Fibroblast of villous mesenchyme (primary cell): ENCODE data around the gene SRSF5. TPM values are rescaled to one million over a fixed set of nuclear protein-coding genes. Genes with fewer than 3 reads are reported as not detected.

Source experiments
- DNase-seq: peaks from one replicate; pipeline ENCODE4 v3.0.0-alpha.2; 2010; ENCODE audit warnings: low read depth
- H3K4me3 ChIP-seq: 2 replicates; pipeline ENCODE4 v1.5.1; 2011; ENCODE audit warnings: low read depth, mild to moderate bottlenecking, low read length
- total RNA-seq: library from RNA; depleted of rRNA; stranded (reverse); fragments of >200 nt; gene quantifications from 2 replicates; pipeline ENCODE4 v1.2.3, GENCODE V29; 2012
- TF ChIP-seq, protein P1 (sequence below): IDR thresholded peaks from 2 replicates; pipeline ENCODE4 v1.5.1; 2012; ENCODE audit warnings: low read depth, mild to moderate bottlenecking, low read length; ENCODE audit not compliant: insufficient read depth

SRSF5 gene
- total RNA-seq, 1 donor = 101 TPM

DNA sequence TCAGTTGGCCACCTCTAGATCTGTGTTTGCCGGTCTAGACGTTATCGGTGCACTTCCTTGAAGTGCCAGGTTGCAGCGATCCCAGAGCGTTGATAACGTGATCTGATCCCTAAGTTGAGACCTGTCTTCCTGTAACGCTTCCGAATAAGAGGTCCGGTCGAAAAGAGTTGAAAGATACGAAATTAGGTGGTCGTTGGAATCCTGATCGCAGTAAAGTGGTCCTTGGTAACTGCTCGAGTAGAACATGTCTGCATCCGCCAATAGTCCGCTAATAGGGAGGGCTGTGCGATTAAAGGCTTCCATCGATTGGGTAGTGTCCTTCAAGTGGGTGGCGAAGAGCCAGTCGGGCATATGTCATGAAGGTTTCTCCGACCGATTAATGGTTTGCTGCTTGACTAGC is 2.7 kb downstream of the SRSF5 start:
- H3K4me3 ChIP-seq = no peak overlapping the region
- no peak for DNase-seq
- TF ChIP-seq, protein P1, sequence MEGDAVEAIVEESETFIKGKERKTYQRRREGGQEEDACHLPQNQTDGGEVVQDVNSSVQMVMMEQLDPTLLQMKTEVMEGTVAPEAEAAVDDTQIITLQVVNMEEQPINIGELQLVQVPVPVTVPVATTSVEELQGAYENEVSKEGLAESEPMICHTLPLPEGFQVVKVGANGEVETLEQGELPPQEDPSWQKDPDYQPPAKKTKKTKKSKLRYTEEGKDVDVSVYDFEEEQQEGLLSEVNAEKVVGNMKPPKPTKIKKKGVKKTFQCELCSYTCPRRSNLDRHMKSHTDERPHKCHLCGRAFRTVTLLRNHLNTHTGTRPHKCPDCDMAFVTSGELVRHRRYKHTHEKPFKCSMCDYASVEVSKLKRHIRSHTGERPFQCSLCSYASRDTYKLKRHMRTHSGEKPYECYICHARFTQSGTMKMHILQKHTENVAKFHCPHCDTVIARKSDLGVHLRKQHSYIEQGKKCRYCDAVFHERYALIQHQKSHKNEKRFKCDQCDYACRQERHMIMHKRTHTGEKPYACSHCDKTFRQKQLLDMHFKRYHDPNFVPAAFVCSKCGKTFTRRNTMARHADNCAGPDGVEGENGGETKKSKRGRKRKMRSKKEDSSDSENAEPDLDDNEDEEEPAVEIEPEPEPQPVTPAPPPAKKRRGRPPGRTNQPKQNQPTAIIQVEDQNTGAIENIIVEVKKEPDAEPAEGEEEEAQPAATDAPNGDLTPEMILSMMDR = no peak

DNA sequence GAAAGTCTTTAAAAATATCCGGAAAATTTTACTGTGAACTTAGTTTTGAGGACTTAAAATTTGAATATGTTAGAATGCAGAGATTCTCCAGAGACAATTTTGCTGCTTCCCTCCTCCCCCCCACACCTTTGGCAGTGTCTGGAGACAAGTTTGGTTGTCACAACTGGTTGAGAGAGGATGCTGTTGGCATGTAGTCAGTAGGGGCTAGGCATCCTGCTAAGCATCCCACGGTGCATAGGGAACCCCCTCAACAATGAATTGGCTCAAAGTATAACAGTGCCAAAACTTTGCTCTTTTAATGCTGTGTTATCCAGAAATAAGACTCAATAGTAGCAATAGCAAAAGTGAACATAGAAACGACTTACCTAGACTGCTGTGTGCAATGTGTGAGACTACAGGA is 3.6 kb downstream of the SRSF5 start:
- DNase-seq = no peak
- H3K4me3 ChIP-seq = no peak overlapping the region
- TF ChIP-seq, protein P1 = no peak

DNA sequence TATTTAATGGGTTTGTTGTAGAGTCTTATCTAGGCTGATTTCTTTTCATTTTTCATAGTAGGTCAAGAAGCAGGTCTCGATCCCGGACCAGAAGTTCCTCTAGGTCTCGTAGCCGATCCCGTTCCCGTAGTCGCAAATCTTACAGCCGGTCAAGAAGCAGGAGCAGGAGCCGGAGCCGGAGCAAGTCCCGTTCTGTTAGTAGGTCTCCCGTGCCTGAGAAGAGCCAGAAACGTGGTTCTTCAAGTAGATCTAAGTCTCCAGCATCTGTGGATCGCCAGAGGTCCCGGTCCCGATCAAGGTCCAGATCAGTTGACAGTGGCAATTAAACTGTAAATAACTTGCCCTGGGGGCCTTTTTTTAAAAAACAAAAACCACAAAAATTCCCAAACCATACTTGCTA is 4.2 kb downstream of the SRSF5 start:
- TF ChIP-seq, protein P1 = no peak
- DNase-seq = no peak
- H3K4me3 ChIP-seq = no peak overlapping the region

DNA sequence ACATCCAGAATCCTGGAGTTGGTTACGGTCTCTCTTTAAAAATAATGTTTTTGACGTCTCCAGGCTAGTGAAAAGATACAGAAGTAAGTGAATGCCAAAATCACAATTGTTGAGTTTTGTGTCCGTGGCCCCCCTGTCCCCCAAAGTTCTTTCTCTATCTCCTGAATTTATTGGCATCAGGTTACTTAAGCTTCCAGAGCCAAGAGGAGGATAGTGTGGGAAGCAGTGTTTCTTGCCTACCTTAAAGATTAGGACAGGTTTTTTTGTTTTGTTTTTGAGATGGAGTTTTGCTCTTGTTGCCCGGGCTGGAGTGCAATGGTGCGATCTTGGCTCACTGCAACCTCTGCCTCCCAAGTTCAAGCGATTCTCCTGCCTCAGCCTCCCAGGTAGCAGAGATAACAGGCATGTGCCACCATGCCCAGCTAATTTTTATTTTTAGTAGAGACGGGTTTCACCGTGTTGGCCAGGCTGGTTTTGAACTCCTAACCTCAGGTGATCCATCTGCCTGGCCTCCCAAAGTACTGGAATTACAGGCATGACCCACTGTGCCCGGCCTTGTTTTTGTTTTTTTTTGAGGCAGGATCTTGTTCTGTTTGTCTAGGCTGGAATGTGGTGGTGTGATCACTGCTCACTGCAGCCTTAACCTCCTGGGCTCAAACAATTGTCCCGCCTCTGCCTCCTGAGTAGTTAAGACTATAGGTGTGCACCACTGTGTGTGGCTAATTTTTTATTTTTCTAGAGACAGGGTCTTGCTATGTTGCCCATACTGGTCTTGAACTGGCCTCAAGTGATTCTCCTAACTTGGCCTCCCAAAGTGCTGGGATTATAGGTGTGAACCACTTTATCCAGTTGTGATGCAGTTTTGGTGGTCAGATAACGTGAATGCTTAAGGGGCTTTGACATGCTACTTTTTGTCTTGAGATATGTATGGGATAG is 5.4 kb downstream of the SRSF5 start:
- H3K4me3 ChIP-seq = no peak overlapping the region
- no peak for DNase-seq
- TF ChIP-seq, protein P1 = no peak

DNA sequence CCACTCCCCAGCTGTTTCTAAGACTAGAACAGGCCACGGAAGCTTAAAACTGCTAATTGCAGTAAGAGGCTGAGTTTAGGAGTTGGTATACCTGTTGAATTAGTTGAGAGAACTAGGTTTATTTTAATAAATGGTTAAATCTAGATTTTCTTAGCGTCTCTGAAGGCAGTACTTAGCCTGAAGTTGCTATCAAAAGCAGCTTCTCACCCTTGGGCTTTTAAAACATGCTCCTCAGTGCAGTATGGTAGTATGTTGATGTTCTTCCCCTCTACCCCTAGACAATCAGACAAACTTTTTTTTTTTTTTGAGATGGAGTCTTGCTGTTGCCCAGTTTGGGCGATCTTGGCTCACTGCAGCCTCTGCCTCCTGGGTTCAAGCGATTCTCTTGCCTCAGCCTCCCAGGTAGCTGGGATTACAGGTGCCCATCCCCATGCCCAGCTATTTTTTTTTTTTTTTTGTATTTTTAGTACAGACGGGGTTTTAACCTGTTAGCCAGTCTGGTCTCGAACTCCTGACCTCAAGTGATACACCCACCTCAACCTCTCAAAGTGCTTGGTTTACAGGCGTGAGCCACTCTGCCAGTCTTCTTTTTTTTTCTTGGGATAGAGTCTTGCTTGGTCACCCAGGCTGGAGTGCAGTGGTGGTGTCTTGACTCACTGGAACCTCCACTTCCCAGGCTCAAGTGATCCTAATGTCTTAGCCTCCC is 6.8 kb downstream of the SRSF5 start:
- no peak for DNase-seq

DNA sequence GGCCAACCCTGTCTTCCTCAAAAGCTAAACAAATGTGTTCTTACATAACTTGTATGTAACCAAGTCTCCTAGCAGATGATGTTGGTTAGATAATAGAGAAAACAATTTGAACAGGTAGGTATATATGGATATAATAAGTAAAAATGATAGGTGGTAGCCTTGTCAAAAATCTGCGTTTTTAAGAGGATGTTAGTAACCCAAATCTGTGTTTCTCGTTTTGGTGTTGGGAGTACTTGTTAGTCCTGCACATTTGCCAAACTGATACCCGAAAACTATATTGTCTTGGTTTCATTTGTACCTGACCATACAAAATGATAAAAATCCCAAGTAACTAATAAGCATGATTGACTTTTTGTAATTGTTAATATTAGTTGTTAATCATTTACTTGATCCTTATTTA is 8.1 kb downstream of the SRSF5 start:
- no peak for DNase-seq
- TF ChIP-seq, protein P1 = no peak
- no peak overlapping the region for H3K4me3 ChIP-seq

More for the DNA sequence above, 6.8 kb downstream of the SRSF5 start:
- TF ChIP-seq, protein P1 = no peak
- no peak overlapping the region for H3K4me3 ChIP-seq
